Measurements from ENCODE around the gene PIK3R4. TPM values are rescaled to one million over a fixed set of nuclear protein-coding genes. Genes with fewer than 3 reads are reported as not detected.
A peak's percentile ranks its signal among the peaks of the same experiment; 100 is the strongest.

The PIK3R4 gene
- total RNA-seq, 1 donor: 41.5 TPM

DNA sequence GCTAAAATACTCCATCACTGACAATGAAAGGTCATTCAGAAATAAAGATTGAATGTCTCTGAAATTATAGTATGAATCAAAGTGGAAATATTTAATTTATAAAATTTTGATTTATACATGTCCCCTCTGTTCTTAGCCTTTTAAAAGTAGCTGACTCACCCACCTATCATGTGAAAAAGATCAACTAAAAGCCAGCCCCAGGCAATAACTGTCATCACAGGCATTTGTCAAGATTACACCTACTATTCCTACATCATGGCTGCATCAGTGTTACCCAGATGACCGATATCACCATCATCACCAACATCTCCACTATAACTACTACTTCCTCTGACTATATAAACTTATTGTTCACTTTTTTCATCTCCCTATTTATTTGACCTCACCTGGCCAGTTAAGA lies 14.3 kb upstream of the PIK3R4 start:
- no peak overlapping the region for H3K4me3 ChIP-seq (ENCODE audit: low read depth, low read length)
- DNase-seq (ENCODE audit: low read depth): no peak
- TF ChIP-seq, protein P1, sequence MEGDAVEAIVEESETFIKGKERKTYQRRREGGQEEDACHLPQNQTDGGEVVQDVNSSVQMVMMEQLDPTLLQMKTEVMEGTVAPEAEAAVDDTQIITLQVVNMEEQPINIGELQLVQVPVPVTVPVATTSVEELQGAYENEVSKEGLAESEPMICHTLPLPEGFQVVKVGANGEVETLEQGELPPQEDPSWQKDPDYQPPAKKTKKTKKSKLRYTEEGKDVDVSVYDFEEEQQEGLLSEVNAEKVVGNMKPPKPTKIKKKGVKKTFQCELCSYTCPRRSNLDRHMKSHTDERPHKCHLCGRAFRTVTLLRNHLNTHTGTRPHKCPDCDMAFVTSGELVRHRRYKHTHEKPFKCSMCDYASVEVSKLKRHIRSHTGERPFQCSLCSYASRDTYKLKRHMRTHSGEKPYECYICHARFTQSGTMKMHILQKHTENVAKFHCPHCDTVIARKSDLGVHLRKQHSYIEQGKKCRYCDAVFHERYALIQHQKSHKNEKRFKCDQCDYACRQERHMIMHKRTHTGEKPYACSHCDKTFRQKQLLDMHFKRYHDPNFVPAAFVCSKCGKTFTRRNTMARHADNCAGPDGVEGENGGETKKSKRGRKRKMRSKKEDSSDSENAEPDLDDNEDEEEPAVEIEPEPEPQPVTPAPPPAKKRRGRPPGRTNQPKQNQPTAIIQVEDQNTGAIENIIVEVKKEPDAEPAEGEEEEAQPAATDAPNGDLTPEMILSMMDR (IDR thresholded peaks at IDR 0.05; ENCODE audit: insufficient read depth, low read depth, low read length): no peak

DNA sequence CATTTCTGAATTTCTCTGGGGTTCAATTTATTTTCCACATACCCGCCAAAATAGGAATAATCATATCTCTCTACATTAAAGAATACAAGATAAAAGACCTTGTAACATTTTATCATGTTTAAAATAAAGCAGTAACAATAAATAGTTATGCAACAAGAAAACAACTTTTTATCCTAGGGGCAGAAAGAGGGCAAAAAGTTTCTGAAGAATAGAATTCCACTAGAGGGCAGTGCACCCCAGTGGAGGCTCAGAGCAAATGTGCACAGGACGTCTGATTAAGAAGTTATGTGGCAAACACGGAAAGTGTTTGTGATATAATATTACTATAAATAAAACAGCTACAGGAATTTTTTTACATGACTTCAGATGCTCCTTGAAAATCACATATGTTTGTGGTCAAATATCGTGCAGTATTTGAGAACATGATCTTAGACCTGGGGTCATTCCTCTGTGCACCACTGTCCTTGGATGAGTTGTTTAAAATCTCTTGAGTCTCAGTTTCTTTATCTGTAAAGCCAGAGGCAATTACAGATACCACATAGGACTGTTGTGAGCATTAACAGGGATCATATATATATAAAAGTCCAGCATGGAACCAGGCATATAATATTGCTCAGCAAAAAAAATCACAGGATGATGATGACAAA lies 13.2 kb upstream of the PIK3R4 start:
- H3K4me3 ChIP-seq (ENCODE audit: low read depth, low read length): no peak overlapping the region
- TF ChIP-seq, protein P1 (IDR thresholded peaks at IDR 0.05; ENCODE audit: insufficient read depth, low read depth, low read length): peak; percentile 82
- peak; percentile 62 for DNase-seq (ENCODE audit: low read depth)

DNA sequence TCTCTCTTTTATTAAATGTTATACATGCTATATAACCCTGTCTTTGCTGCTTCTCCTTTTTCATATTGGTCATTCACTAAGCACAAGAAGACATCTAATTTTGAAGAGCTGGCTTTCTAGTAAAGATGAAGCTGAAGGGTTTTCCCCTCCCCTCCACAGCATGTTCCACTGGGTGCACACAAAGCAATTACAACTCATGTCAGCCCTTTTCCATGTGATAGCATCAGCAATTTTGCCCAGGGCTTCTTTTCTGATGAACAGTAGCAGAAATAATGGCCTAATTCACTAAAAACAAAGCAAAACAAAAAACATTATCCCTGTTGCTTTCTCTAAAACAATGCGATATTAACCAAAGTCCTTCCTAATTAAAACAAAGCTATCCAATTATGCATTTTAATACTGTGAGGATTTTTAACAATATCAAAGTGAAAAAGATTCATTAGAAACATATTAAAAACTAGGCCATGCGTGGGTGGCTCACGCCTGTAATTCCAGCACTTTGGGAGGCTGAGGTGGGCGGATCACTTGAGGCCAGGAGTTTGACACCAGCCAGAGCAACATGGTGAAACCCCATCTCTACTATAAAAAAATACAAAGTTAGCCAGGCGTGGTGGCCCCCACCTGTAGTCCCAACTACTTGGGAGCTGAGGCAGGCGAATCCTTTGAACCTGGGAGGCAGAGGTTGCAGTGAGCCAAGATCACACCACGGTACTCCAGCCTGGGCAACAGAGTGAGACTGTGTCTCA lies 12.2 kb upstream of the PIK3R4 start:
- H3K4me3 ChIP-seq (ENCODE audit: low read depth, low read length): no peak overlapping the region
- TF ChIP-seq, protein P1 (IDR thresholded peaks at IDR 0.05; ENCODE audit: insufficient read depth, low read depth, low read length): no peak
- DNase-seq (ENCODE audit: low read depth): no peak

DNA sequence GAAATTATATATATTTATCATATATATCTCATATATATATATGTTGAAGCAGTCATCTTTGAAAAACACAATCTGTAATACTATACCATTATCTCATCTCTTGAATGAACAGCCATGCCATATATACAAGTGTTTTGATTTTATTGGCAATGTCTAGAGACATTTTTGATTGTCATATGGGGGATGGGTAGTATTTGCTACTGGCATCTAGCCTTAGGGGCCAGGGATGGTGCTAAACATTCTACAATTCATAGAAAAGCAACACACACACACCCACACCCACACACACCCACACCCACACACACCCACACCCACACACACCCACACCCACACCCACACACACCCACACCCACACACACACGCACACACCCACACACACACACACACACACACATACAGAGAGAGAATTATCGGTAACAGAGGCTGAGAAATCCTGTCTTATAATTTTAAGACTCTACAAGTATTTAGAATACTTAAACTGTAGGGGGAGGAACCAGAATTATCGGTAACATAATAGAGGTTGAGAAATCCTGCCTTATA lies 11.1 kb upstream of the PIK3R4 start:
- TF ChIP-seq, protein P1 (IDR thresholded peaks at IDR 0.05; ENCODE audit: insufficient read depth, low read depth, low read length): no peak
- DNase-seq (ENCODE audit: low read depth): no peak
- H3K4me3 ChIP-seq (ENCODE audit: low read depth, low read length): no peak overlapping the region

DNA sequence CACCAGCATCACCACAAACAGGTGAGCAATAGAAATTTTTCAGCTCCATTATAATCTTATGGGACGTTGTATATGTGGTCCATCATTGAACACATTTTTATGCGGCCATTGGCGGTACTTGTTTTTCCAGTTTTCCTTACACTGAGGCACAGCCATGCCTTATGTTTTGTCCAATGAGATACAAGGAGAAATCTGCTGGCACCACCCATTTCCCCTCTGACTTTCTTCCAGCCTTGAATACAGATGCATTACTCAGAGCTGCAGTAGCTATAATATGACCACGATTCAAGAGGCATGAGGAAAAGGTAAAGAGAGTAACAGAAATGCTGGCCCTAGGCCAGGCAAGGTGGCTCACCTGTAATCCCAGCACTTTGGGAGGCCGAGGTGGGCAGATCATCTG lies 9.0 kb upstream of the PIK3R4 start:
- TF ChIP-seq, protein P1 (IDR thresholded peaks at IDR 0.05; ENCODE audit: insufficient read depth, low read depth, low read length): no peak
- H3K4me3 ChIP-seq (ENCODE audit: low read depth, low read length): no peak overlapping the region
- no peak for DNase-seq (ENCODE audit: low read depth)

DNA sequence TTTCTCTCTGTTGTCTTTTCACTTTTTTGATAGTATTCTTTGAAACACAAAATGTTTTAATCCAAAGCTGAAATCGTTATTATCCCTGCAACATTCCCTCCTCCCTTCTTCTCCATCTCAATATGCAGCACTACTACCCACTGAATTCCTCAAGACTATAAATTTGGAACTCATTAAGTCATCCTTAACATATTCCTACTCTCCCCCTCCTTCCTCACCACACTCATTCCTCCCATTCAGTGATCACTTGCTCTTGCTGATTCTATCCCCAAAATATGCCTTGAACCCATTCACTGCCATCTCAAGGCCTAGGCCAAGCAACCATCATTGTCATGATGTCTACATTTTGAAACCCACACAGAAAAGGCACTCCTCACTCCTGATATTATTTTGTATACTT lies 2.4 kb upstream of the PIK3R4 start:
- DNase-seq (ENCODE audit: low read depth): no peak
- TF ChIP-seq, protein P1 (IDR thresholded peaks at IDR 0.05; ENCODE audit: insufficient read depth, low read depth, low read length): no peak
- no peak overlapping the region for H3K4me3 ChIP-seq (ENCODE audit: low read depth, low read length)
